Inferior parietal cortex (tissue), 1 donor: ENCODE data around the gene PGC.

ENCODE experiments used
- DNase-seq: peaks from one replicate; pipeline ENCODE4 v3.0.0-alpha.2; 2016; ENCODE audit errors: extremely low spot score

PGC gene

DNA sequence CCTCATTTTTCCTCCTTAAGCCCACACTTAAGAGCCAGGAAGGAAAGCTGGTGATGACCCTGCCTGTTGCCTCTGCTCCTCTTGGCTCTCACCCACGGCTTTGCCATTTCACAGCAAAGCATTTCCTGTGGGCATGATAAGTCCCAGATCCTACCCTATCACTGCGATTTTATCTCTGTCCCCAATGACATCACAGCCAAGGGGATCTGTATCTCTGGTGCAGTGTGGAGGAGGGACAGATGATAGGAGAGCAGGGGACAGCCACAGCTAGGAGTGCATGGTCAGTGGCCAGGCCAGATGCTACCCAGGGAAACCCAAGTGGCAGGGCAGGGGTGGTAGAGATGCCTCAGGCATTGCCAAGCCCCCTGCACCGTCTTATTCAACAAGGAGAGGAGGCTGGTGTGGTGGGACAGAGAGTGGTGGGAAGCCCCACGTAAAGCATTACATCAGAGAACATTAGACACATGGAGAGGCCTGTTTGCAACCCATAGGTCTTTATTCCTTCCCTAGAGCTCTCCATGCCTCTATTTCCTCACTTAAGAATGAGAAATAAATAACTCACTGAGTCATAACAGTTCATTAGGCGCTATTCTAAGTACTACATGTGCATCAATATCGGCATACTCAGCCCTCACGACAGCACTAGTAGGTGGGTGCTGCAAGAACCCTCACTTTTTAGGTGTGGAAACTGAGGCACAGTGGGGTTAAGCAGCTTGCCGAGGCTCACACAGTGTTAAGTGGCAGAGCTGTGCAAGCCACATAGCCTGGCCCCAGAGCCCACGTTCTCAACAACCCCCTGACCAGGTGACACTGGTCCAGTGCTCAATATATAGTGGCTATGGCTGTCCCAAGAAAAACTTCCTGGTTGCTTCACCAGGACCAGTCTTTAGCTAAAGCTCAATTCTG lies 16.4 kb downstream of the PGC start:
- DNase-seq = peak; percentile 17

DNA sequence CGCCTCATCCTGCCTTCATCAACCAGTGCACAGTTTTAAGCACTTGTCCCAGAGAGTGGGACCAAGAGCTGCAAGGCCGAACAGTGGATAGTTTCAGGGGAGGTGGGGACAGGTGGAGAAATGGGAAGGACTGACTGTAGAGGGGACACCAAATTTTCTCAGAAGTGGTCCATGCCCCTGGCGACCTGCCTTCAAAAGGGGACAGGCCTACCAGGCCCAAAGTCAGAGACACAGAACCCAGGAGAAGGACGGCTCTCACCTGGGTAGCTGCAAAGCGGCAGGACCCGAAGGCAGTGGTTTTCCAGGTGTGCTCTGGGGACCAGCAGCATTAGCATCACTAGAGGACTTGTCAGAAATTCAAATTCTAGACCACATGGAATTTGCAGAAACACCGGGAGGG lies 17.6 kb downstream of the PGC start:
- DNase-seq = no peak

- DNase-seq = no peak
Observed at GRCh38 chr6:41728954-41729353, 18.2 kb downstream of the PGC start.

DNA sequence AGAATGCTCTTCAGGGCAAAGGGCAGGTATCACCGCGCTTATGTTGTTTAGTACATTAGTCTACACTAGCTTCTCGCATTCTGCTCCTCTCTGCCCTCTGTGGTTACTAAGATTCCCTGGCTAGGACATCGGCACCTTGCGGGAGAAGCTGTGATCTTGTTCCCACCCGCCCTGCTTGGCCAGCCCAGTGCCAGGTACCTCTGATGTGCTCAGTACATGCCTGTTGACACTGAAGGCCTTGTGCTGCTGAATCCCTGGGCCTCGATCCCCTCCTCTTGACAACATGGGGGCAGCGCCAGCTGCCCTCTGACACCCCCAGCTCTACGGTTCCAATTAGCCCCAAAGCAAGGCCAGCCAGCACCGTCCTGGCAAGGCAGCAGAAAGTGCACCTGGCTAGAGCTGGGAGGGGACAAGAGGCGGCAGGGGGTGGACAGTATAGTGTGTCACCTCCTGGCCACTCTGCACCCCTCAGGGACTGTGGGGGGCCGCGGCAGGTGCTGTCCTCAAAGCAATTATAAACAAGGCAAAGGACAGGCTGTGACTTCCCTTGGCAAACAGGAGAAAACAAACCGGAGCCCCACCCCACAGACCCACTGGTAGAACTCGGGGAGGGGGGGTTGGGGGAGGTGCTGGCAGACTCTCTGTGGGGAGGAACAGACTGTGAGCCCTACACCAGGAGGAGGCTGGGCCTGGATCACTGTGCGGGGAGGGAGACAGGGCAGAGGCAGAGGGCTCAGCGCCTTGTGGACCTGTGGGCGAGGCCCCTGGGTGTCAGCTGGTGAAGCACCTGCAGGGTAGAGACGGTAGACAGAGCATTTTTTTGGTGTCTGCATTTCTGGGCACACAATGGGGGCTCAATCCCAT lies 18.9 kb downstream of the PGC start:
- peak; percentile 13 for DNase-seq

DNA sequence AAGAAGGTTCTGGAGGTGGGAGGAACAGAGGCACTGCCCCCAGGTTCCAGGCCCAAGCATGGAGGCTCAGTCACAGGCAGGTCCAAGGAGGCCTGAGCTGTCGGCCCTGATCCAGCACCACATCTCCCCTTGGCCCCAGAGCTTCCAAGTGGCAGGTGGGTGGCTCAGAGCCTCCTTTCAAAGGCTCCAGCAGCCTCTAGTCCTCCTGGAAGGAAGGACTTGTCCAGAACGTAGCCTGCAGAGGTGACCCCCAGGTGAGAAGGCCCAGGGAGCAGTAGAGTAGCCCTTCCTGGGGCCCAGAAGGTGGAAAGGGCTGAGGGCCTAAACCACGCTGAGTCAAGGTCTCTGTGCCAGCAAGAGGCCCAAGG lies 19.5 kb downstream of the PGC start:
- no peak for DNase-seq

DNA sequence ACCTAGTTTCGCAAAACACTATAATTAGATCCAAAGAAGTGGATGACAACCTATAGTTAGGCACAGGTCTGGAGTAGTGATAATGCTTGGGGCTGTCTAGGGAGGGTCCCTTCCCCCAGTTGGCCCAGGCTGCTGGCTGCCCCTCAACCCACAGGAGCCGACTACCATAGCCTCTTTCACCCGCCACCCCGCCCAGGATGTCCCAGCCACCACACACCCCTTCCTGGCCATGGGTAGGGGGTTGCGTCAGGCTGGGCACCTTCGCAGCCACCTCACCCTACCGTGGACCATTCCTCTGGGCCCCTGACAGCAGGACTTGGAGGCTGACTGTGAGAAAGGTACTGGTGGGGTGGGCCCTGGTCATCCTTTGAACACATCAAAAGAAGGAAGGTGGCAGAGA lies 20.3 kb downstream of the PGC start:
- DNase-seq = no peak

- DNase-seq = no peak
Observed at GRCh38 chr6:41724586-41725501, 22.4 kb downstream of the PGC start.

GRCh38 chr6:41724228-41724580 lies 23.0 kb downstream of the PGC start:
- DNase-seq = no peak

GRCh38 chr6:41723530-41724227 lies 23.5 kb downstream of the PGC start:
- peak; percentile 33 for DNase-seq

DNA sequence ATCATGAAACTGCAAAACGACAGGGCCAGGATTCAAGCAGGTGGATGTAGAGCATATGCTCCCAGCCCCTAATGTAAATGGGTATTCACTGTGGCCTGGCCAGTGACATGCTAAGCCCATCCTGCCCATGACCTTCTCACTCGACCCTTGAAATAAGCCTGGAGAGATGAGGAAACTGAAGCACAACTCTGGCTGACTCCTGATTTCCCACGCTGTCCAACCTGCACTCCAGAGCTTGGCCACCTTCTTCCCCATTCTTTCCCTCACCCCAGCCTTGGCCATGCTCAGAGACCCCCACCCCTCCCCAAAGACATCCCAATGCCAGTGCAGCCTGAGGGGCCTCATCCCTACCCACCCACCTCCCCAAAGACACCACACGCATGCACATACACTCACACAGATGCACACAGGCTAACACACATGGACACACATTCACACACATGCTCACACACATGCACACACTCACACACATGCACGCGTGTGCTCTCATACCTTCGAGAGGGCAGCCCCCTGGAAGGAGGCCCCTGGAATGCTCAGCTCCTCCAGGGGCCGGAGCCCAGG lies 24.1 kb downstream of the PGC start:
- DNase-seq = peak; percentile 4

- no peak for DNase-seq
Observed at GRCh38 chr6:41721414-41721813, 25.8 kb downstream of the PGC start.

- DNase-seq = no peak
Observed at GRCh38 chr6:41720783-41721182, 26.4 kb downstream of the PGC start.

DNA sequence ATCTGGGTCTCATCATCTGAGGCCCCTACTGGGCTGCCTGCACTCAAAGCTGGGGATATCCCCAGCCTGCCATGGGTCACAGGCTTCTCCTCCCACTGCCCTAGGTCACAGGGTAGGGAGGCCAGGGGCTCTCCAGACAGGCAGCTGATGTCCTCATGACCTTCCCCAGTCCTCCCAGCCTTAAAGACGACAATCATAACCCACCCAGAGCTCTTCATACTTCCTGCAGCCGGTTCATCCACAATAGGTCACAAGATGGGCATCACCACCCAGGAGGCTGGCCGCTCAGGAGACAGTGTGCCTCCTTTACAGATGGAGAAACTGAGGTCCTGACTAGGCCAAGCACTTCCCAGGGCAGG lies 27.0 kb downstream of the PGC start:
- no peak for DNase-seq

- DNase-seq = no peak
Observed at GRCh38 chr6:41719436-41720261, 27.5 kb downstream of the PGC start.

GRCh38 chr6:41718828-41719227 lies 28.4 kb downstream of the PGC start:
- no peak for DNase-seq

DNA sequence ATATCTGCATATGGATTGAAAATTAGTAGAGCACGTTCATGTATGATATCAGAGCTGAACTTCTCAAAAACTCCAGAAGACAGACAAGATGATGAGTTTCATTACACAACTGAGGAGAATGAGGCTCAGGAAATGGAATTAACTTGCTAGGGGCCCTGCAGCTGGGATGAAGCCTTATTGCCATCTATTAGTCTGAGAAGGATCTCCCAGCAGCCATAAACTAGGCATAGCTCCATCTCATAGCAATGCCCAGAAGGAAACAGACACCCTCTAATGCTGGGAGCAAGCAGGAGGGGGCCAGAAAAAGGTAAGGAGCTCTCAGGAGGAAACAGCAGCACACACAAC lies 29.8 kb downstream of the PGC start:
- no peak for DNase-seq

GRCh38 chr6:41716516-41717391 lies 30.4 kb downstream of the PGC start:
- DNase-seq = no peak

DNA sequence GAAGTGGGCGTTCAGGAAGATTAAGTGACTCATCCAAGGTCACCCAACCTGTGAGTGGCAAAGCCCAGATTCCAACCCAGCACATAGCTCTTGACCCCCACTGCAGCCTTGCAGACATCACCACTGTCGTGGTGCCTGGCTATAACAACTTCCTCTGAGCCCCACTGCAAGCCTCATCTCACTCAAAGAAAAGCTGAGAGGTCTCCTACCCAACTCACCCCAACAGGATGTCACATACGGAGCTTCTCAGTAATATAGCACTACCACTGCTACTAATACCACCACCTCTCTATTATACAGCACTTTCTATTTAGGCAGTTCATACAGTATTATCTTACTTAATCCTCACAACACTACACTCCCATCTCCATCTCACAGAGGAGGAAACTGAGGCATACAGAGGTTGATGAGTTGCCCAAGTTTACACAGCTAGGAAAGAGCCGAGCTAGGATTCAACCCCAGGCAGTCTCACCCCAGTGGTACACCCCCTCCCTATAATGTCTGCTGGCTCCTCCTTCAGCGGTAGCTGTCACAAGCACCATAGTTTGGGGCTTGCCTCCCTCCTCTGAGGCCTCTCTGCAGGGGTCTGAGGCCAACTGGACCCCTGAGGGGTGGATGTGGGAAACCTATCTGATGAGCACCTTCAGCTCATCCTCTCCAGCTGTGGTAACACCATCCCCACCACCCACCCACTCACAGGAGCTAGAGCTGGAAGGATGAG lies 31.2 kb downstream of the PGC start:
- DNase-seq = no peak
